Glomerular visceral epithelial cell (primary cell): ENCODE measurements around the gene OR5P2.
"Not testable (repeated sequence)": the region's sequence is repeated elsewhere in the genome, so short reads cannot be mapped to it uniquely, and the experiment has no call there.

Experiments
- DNase-seq: peaks from one replicate; pipeline ENCODE4 v3.0.0-alpha.2; 2016; ENCODE audit errors: extremely low spot score

Gene OR5P2

GRCh38 chr11:7796842-7797241 is at the start of gene OR5P2:
OR5P2 (minus strand) TSS chr11:7796942; CDS start chr11:7796942, 0 bp downstream.
- no peak for DNase-seq

- DNase-seq = no peak
Measured at GRCh38 chr11:7846003-7846402, 49.3 kb upstream of the OR5P2 start.

GRCh38 chr11:7844986-7845385 is 48.2 kb upstream of the OR5P2 start:
- no peak for DNase-seq

- no peak for DNase-seq
Measured at GRCh38 chr11:7844521-7844920, 47.8 kb upstream of the OR5P2 start.

- DNase-seq = no peak
Measured at GRCh38 chr11:7840578-7840977, 43.8 kb upstream of the OR5P2 start.

- DNase-seq = no peak
Measured at GRCh38 chr11:7833527-7833926, 36.8 kb upstream of the OR5P2 start.

GRCh38 chr11:7830740-7831139 is 34.0 kb upstream of the OR5P2 start, which contains the start of gene OR5P3:
OR5P3 (minus strand) TSS chr11:7830840.
- DNase-seq = no peak

GRCh38 chr11:7826324-7826723 is 29.6 kb upstream of the OR5P2 start:
- no peak for DNase-seq

GRCh38 chr11:7820417-7820816 is 23.7 kb upstream of the OR5P2 start:
- DNase-seq = not testable (repeated sequence)

GRCh38 chr11:7814897-7815296 is 18.2 kb upstream of the OR5P2 start:
- DNase-seq = not testable (repeated sequence)

- not testable (repeated sequence) for DNase-seq
Measured at GRCh38 chr11:7810301-7810700, 13.6 kb upstream of the OR5P2 start.

GRCh38 chr11:7793233-7793632 is 3.5 kb downstream of the OR5P2 start:
- DNase-seq = no peak

- DNase-seq = no peak
Measured at GRCh38 chr11:7787239-7787638, 9.5 kb downstream of the OR5P2 start.

GRCh38 chr11:7775689-7776088 is 21.1 kb downstream of the OR5P2 start:
- no peak for DNase-seq

- not testable (repeated sequence) for DNase-seq
Measured at GRCh38 chr11:7764301-7764700, 32.4 kb downstream of the OR5P2 start.

GRCh38 chr11:7759010-7759409 is 37.7 kb downstream of the OR5P2 start:
- DNase-seq = no peak

- DNase-seq = no peak
Measured at GRCh38 chr11:7749456-7749855, 47.3 kb downstream of the OR5P2 start.
